ENCODE data around the gene HDAC9.
A peak's percentile ranks its signal among the peaks of the same experiment; 100 is the strongest.

Gene HDAC9

DNA sequence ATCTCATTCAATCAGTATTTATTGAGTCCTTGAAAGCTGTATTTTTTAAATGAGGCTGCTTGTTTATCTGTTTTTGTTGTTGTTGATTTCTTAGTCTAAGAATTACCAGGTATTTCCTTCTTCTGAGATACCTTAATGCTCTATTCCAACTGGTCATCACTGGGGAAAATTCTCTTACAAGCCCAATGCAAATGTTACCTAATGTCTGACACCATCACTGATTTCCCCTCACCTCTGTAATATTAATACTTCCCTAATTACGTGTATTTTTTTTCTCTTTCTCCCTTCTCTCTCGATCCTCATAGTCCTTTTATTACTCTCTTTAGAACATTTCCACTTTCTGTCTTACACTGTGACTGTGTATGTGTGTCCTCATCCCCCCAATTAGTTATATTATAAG, 13.9 kb downstream of the HDAC9 start:
- DNase-seq (ENCODE audit: extremely low read depth, low read depth), result no peak
- TF ChIP-seq, protein P1, sequence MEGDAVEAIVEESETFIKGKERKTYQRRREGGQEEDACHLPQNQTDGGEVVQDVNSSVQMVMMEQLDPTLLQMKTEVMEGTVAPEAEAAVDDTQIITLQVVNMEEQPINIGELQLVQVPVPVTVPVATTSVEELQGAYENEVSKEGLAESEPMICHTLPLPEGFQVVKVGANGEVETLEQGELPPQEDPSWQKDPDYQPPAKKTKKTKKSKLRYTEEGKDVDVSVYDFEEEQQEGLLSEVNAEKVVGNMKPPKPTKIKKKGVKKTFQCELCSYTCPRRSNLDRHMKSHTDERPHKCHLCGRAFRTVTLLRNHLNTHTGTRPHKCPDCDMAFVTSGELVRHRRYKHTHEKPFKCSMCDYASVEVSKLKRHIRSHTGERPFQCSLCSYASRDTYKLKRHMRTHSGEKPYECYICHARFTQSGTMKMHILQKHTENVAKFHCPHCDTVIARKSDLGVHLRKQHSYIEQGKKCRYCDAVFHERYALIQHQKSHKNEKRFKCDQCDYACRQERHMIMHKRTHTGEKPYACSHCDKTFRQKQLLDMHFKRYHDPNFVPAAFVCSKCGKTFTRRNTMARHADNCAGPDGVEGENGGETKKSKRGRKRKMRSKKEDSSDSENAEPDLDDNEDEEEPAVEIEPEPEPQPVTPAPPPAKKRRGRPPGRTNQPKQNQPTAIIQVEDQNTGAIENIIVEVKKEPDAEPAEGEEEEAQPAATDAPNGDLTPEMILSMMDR (IDR thresholded peaks at IDR 0.05; ENCODE audit: low read depth, low read length, missing control alignments), result no peak
- H3K4me3 ChIP-seq (replicated peaks; ENCODE audit: low read depth, low read length), result peak overlapping the region; percentile 36

DNA sequence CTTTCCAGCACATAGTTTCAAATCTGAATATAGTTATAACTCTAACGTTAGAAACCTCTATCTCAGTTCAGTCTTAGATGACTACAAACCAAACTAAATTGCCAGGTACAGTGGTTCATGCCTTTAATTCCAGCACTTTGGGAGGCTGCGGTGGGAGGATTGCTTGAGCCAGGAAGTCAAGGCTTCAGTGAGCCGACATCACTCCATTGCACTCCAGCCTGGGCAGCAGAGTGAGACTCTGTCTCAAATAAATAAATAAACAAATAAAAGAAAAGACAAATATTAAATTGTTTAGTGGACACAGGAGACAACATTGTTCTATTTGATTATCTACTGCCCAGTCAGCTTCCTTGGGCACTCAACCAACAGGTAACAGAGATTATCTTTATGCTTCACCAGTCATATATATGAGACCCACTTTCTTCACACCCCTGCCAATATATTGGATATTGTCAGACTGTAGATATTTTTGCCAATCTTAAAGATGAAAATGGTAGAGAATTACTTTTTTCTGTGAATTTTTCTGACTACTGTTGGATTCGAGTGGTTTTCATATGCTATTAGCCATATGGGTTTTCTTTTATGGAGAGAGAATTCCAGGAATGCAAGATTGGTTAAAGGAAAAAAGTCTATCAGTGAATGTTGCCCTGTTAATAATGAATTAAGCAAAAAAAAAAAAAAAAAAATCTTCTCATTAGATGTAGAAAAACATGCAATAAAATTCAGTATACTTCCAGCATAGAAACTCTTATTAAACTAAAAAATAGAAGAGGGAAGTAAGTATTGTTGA, 16.0 kb downstream of the HDAC9 start:
- TF ChIP-seq, protein P1 (IDR thresholded peaks at IDR 0.05; ENCODE audit: low read depth, low read length, missing control alignments), result no peak
- DNase-seq (ENCODE audit: extremely low read depth, low read depth), result no peak
- no peak overlapping the region for H3K4me3 ChIP-seq (replicated peaks; ENCODE audit: low read depth, low read length)

DNA sequence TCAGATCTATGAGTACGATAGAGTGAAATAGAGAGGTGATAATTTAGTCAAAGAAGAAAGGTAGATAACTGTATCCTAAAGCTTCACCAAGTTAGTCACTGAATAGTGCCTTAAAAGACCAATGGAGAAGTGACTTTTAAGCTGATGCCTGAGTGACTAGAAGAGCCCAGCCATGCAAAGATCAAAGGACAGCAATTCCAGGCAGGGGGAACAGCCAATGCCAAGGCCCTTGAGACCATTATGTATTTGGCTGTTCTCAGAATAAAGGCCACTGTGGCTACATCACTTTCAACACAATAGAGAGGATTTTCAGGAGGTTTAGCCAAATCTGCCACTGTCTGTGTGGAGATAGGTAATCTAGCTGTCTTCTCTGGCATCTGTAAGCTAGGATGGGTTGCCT, 17.8 kb downstream of the HDAC9 start:
- no peak for DNase-seq (ENCODE audit: extremely low read depth, low read depth)
- TF ChIP-seq, protein P1 (IDR thresholded peaks at IDR 0.05; ENCODE audit: low read depth, low read length, missing control alignments), result no peak
- H3K4me3 ChIP-seq (replicated peaks; ENCODE audit: low read depth, low read length), result no peak overlapping the region

DNA sequence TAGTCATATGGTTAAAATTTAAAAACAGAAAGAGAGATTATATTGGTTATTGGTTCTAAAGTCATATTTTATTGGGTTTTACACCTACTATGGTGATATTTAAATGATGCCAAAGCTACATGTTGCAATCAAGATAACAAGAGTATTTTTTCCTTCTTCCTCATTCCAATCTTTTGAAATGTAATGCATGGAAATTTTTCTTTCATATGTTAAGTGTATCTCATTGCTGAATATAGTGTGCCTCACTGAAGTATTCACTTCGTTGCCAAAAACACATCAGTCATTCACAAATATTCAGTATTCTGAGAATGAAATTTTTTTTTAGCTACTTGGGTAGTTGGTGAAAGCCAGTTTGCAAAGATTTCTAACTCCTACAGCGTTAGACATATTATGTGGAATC, 19.5 kb downstream of the HDAC9 start:
- DNase-seq (ENCODE audit: extremely low read depth, low read depth), result no peak

DNA sequence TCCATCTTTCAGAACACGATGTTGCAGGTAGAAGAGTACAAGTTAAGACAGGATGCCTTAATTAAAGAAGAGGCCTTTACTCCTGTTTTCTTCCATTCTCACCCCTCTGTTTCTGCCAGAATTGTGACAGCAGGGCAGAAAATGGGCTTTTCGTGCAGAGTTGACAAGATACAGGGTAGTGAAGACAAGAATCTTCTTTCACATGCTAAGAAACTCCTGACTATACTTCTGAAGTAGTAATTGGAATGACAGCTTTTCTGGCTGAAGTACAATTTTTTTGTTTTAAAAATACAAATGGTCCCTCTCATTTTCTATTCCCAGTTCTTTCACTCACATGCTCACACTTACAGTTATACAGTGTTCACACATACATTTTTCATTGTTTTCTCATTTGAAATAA, 22.1 kb downstream of the HDAC9 start:
- DNase-seq (ENCODE audit: extremely low read depth, low read depth), result no peak
- H3K4me3 ChIP-seq (replicated peaks; ENCODE audit: low read depth, low read length), result no peak overlapping the region
- TF ChIP-seq, protein P1 (IDR thresholded peaks at IDR 0.05; ENCODE audit: low read depth, low read length, missing control alignments), result no peak

More for the DNA sequence above, 19.5 kb downstream of the HDAC9 start:
- TF ChIP-seq, protein P1 (IDR thresholded peaks at IDR 0.05; ENCODE audit: low read depth, low read length, missing control alignments), result no peak
- no peak overlapping the region for H3K4me3 ChIP-seq (replicated peaks; ENCODE audit: low read depth, low read length)

DNA sequence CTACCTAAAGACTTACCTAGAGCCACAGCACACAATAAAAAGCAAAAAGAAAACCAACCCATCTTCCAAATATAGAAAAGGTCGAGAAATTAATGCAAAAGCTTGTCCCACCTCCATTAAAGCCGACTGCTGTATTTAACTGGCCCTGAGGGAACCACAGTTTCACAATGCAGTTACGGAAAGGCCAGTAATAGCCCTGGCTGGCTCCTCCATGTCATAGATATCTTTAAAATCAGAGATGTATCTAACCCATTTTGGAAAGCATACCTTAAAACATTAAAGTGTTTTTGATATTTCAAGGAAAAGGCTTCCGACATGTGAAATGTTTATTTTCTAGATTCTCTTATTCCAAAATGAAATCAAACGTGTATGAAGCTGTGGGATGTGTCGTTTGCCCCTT, 23.0 kb downstream of the HDAC9 start:
- H3K4me3 ChIP-seq (replicated peaks; ENCODE audit: low read depth, low read length), result no peak overlapping the region
- TF ChIP-seq, protein P1 (IDR thresholded peaks at IDR 0.05; ENCODE audit: low read depth, low read length, missing control alignments), result no peak
- DNase-seq (ENCODE audit: extremely low read depth, low read depth), result no peak
